GM18505 (cell line): ENCODE results near the gene KRT23.

Source experiments
- ATAC-seq: cut with Tn5 transposase; IDR thresholded peaks from one replicate; pipeline ENCODE4 v1.9.1; 2021; ENCODE audit not compliant: unreplicated experiment
- POLR2A ChIP-seq: IDR thresholded peaks from 4 replicates; pipeline ENCODE4 v1.6.1; 2011; ENCODE audit warnings: borderline replicate concordance; ENCODE audit not compliant: insufficient read depth, insufficient read length; ENCODE audit errors: extremely low read depth

KRT23 gene

GRCh38 chr17:40937384-40937819 is at the start of gene KRT23:
TSS of gene KRT23 (minus strand) at chr17:40937646. CDS start at chr17:40936603, 1,043 bp downstream.
- no peak for ATAC-seq

GRCh38 chr17:40986920-40987319 is 49.5 kb upstream of the KRT23 start:
- no peak for ATAC-seq
- TF ChIP-seq POLR2A = no peak

More at GRCh38 chr17:40937384-40937819, at the start of gene KRT23:
- no peak for TF ChIP-seq POLR2A

GRCh38 chr17:40984226-40984625 is 46.8 kb upstream of the KRT23 start, which contains the start of gene KRT40:
TSS of gene KRT40 (minus strand) at chr17:40984326. CDS start at chr17:40984273, 53 bp downstream.
- no peak for ATAC-seq
- no peak for TF ChIP-seq POLR2A

GRCh38 chr17:40981115-40981514 is 43.7 kb upstream of the KRT23 start:
- no peak for TF ChIP-seq POLR2A
- ATAC-seq = no peak

- ATAC-seq = no peak
- TF ChIP-seq POLR2A = no peak
Observed at GRCh38 chr17:40980596-40980995, 43.1 kb upstream of the KRT23 start.

- no peak for ATAC-seq
Observed at GRCh38 chr17:40980117-40980516, 42.7 kb upstream of the KRT23 start.

GRCh38 chr17:40978575-40979151 is 41.2 kb upstream of the KRT23 start:
- no peak for TF ChIP-seq POLR2A
- no peak for ATAC-seq

More at GRCh38 chr17:40980117-40980516, 42.7 kb upstream of the KRT23 start:
- TF ChIP-seq POLR2A = no peak

- no peak for TF ChIP-seq POLR2A
- no peak for ATAC-seq
Observed at GRCh38 chr17:40975516-40975915, 38.1 kb upstream of the KRT23 start.

GRCh38 chr17:40974366-40974765 is 36.9 kb upstream of the KRT23 start:
- no peak for TF ChIP-seq POLR2A
- no peak for ATAC-seq

GRCh38 chr17:40967582-40967981 is 30.1 kb upstream of the KRT23 start:
- TF ChIP-seq POLR2A = no peak
- ATAC-seq = no peak

- ATAC-seq = no peak
- TF ChIP-seq POLR2A = no peak
Observed at GRCh38 chr17:40966848-40967247, 29.4 kb upstream of the KRT23 start, which contains the start of gene KRT39. TSS of gene KRT39 (minus strand) at chr17:40966948. CDS start at chr17:40966856, 92 bp downstream.

GRCh38 chr17:40963838-40964237 is 26.4 kb upstream of the KRT23 start:
- no peak for ATAC-seq
- TF ChIP-seq POLR2A = no peak

GRCh38 chr17:40962059-40962561 is 24.7 kb upstream of the KRT23 start:
- no peak for TF ChIP-seq POLR2A
- ATAC-seq = no peak

- ATAC-seq = no peak
- TF ChIP-seq POLR2A = no peak
Observed at GRCh38 chr17:40961591-40961990, 24.1 kb upstream of the KRT23 start.

GRCh38 chr17:40960144-40960543 is 22.7 kb upstream of the KRT23 start:
- ATAC-seq = no peak
- TF ChIP-seq POLR2A = no peak
